Measurements from ENCODE around the gene PPP3R1. TPM values are rescaled to one million over a fixed set of nuclear protein-coding genes. Genes with fewer than 3 reads are reported as not detected.

Gene PPP3R1
- total and polyA plus RNA-seq, 2 experiments from 2014 or later = 7.9 to 49.6 TPM

DNA sequence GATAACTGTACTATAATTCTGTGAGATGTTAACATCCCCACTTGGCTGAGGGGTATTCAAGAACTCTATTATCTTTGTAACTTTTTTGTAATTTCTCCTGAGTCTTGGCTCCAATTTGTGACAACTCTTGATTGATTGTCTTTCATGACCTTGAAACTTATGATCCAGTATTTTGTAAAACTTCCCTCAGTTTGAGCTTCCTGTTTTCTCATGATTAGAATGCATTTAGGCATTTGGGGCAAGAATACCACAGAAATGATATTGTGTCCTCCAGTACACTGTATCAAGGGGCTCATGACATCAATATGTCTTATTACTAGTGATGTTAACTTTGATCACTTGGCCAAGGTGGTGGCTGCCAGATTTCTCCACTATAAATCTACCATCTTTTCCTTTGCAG, 57.2 kb downstream of the PPP3R1 start (continued):
- TF ChIP-seq, protein P1, sequence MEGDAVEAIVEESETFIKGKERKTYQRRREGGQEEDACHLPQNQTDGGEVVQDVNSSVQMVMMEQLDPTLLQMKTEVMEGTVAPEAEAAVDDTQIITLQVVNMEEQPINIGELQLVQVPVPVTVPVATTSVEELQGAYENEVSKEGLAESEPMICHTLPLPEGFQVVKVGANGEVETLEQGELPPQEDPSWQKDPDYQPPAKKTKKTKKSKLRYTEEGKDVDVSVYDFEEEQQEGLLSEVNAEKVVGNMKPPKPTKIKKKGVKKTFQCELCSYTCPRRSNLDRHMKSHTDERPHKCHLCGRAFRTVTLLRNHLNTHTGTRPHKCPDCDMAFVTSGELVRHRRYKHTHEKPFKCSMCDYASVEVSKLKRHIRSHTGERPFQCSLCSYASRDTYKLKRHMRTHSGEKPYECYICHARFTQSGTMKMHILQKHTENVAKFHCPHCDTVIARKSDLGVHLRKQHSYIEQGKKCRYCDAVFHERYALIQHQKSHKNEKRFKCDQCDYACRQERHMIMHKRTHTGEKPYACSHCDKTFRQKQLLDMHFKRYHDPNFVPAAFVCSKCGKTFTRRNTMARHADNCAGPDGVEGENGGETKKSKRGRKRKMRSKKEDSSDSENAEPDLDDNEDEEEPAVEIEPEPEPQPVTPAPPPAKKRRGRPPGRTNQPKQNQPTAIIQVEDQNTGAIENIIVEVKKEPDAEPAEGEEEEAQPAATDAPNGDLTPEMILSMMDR (conservative IDR thresholded peaks at IDR 0.05; ENCODE audit: low read depth in 2 of 2) = no peak
- TF ChIP-seq, protein P2, sequence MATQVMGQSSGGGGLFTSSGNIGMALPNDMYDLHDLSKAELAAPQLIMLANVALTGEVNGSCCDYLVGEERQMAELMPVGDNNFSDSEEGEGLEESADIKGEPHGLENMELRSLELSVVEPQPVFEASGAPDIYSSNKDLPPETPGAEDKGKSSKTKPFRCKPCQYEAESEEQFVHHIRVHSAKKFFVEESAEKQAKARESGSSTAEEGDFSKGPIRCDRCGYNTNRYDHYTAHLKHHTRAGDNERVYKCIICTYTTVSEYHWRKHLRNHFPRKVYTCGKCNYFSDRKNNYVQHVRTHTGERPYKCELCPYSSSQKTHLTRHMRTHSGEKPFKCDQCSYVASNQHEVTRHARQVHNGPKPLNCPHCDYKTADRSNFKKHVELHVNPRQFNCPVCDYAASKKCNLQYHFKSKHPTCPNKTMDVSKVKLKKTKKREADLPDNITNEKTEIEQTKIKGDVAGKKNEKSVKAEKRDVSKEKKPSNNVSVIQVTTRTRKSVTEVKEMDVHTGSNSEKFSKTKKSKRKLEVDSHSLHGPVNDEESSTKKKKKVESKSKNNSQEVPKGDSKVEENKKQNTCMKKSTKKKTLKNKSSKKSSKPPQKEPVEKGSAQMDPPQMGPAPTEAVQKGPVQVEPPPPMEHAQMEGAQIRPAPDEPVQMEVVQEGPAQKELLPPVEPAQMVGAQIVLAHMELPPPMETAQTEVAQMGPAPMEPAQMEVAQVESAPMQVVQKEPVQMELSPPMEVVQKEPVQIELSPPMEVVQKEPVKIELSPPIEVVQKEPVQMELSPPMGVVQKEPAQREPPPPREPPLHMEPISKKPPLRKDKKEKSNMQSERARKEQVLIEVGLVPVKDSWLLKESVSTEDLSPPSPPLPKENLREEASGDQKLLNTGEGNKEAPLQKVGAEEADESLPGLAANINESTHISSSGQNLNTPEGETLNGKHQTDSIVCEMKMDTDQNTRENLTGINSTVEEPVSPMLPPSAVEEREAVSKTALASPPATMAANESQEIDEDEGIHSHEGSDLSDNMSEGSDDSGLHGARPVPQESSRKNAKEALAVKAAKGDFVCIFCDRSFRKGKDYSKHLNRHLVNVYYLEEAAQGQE (IDR thresholded peaks at IDR 0.05; ENCODE audit: unreplicated experiment) = no peak
- TF ChIP-seq NANOG (IDR thresholded peaks at IDR 0.05; ENCODE audit: borderline replicate concordance) = no peak
- TF ChIP-seq ZNF331 (CRISPR knock-in tag; IDR thresholded peaks at IDR 0.05; ENCODE audit: low read depth) = no peak

DNA sequence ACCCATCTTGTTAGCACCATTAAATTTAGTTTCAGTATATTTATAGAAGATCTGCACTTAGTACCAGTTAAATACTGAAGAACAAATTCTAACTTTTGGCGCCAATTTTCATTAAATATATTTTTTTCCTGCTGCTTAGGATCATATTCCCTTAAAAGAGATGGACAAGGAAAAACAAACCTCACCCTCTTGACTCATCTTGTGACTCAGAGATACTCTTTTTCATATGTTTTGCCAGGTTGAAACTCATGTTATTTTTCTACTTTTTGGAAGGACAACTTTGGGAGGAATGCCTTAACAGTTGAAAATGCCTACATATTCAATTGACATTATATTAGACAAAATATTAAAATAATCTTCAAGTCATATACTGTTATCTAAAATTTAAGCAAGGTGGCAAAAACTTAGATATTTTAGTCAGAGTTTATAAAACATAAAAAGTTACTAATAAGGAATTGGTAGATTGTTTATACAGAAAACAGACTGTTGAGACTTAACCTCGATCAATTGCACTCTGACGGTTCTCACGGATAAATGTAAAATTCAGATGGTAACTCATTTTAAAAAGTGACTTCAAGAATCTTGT, 58.5 kb downstream of the PPP3R1 start:
- Histone ChIP-seq H3K4me3 (no peak overlapping the region), H3K36me3 (ENCODE audit: insufficient read depth) (no peaks in the 10 kb centered on the region), H3F3A (replicated peaks; ENCODE audit: low read depth) (no peaks in the 10 kb centered on the region), H3K79me2 (replicated peaks; ENCODE audit: insufficient read depth) (peaks cover 95% of the 10 kb centered on the region), H3K4me2 (no peak overlapping the region), H2AFZ (no peak overlapping the region), H3K4me1 (ENCODE audit: insufficient read depth) (no peaks in the 10 kb centered on the region), H3K27me3 (ENCODE audit: insufficient read depth) (no peaks in the 10 kb centered on the region), H3K27ac (ENCODE audit: low read depth) (no peak overlapping the region), H3K9me2 (ENCODE audit: insufficient read depth) (no peaks in the 10 kb centered on the region), H4K20me1 (replicated peaks; ENCODE audit: insufficient read depth) (peaks cover 16% of the 10 kb centered on the region; the same call in 1 of the 2 replicates)
- DNase-seq (ENCODE audit: low spot score) (no peak), ATAC-seq (no peak)
- Mint-ChIP-seq H3K27ac (no peak overlapping the region), H3K36me3 (ENCODE audit: low read depth) (no peaks in the 10 kb centered on the region), H3K4me3 (no peak overlapping the region), H3K27me3 (ENCODE audit: insufficient read depth, low read depth, poor library complexity) (no peaks in the 10 kb centered on the region), H3K9me3 (no peaks in the 10 kb centered on the region), H3K4me1 (peaks cover 11% of the 10 kb centered on the region)
- TF ChIP-seq, protein P2 (IDR thresholded peaks at IDR 0.05; ENCODE audit: unreplicated experiment) = no peak
- TF ChIP-seq CREB1 (CRISPR knock-in tag; IDR thresholded peaks at IDR 0.05; ENCODE audit: low read depth) (no peak), NANOG (IDR thresholded peaks at IDR 0.05; ENCODE audit: borderline replicate concordance) (no peak), STAT1 (IDR thresholded peaks at IDR 0.05; ENCODE audit: unreplicated experiment) (no peak), POLR2AphosphoS5 (IDR thresholded peaks at IDR 0.05; ENCODE audit: low read depth) (no peak), ZNF462 (CRISPR knock-in tag; IDR thresholded peaks at IDR 0.05) (no peak)
